Mucosa of gallbladder (tissue), 1 donor: ENCODE measurements around the gene RBM28. TPM values are rescaled to one million over a fixed set of nuclear protein-coding genes. Genes with fewer than 3 reads are reported as not detected.

Experiments
- DNase-seq: peaks from one replicate; pipeline ENCODE4 v3.0.0-alpha.2; 2020; ENCODE audit warnings: low spot score
- total RNA-seq: library from RNA; stranded (reverse); gene quantifications from one replicate; pipeline ENCODE4 v1.2.1, GENCODE V29; 2021
- donor health status: DM: no; HTN: no; CAD: no.

The RBM28 gene
- total RNA-seq, 1 donor from 2014 or later: 23.5 TPM

GRCh38 chr7:128374041-128374440, 30.3 kb upstream of the RBM28 start:
- DNase-seq: no peak

GRCh38 chr7:128373606-128374005, 29.9 kb upstream of the RBM28 start:
- no peak for DNase-seq

GRCh38 chr7:128370491-128370890, 26.8 kb upstream of the RBM28 start:
- no peak for DNase-seq

GRCh38 chr7:128366986-128367385, 23.3 kb upstream of the RBM28 start:
- DNase-seq: no peak

- no peak for DNase-seq
Observed at GRCh38 chr7:128366300-128366699, 22.6 kb upstream of the RBM28 start.

GRCh38 chr7:128365432-128365831, 21.7 kb upstream of the RBM28 start:
- DNase-seq: no peak

GRCh38 chr7:128364166-128364870, 20.6 kb upstream of the RBM28 start:
- no peak for DNase-seq

GRCh38 chr7:128363261-128363721, 19.6 kb upstream of the RBM28 start:
- DNase-seq: no peak

GRCh38 chr7:128362670-128363069, 19.0 kb upstream of the RBM28 start:
- no peak for DNase-seq

- no peak for DNase-seq
Observed at GRCh38 chr7:128361411-128362379, 18.0 kb upstream of the RBM28 start, which contains the start of gene PRRT4. TSS of gene PRRT4 (minus strand) at chr7:128361690.

GRCh38 chr7:128360359-128360678, 16.6 kb upstream of the RBM28 start:
- DNase-seq: no peak

GRCh38 chr7:128359939-128360338, 16.2 kb upstream of the RBM28 start:
- no peak for DNase-seq

GRCh38 chr7:128359336-128359735, 15.6 kb upstream of the RBM28 start:
- no peak for DNase-seq

- DNase-seq: no peak
Observed at GRCh38 chr7:128358233-128358632, 14.5 kb upstream of the RBM28 start.

GRCh38 chr7:128357217-128357613, 13.5 kb upstream of the RBM28 start:
- no peak for DNase-seq

GRCh38 chr7:128356546-128357216, 13.0 kb upstream of the RBM28 start:
- DNase-seq: no peak

- DNase-seq: no peak
Observed at GRCh38 chr7:128353610-128354009, 9.9 kb upstream of the RBM28 start.

- no peak for DNase-seq
Observed at GRCh38 chr7:128353189-128353588, 9.5 kb upstream of the RBM28 start.

- DNase-seq: no peak
Observed at GRCh38 chr7:128352636-128353035, 8.9 kb upstream of the RBM28 start.

GRCh38 chr7:128352153-128352537, 8.4 kb upstream of the RBM28 start:
- DNase-seq: no peak

GRCh38 chr7:128351296-128352152, 7.8 kb upstream of the RBM28 start:
- no peak for DNase-seq
